Measurements from ENCODE around the gene FHIT.

GRCh38 chr3:60030982-60031381 is 1220.3 kb downstream of the FHIT start:
- TF ChIP-seq EZH2phosphoT487 (IDR thresholded peaks at IDR 0.05; ENCODE audit: low read depth, severe bottlenecking, unreplicated experiment): no peak
- no peak for TF ChIP-seq CTCF (IDR thresholded peaks at IDR 0.05; ENCODE audit: poor library complexity)
- no peak for TF ChIP-seq EZH2 (IDR thresholded peaks at IDR 0.05; ENCODE audit: borderline replicate concordance)

All from hepatocyte (in vitro differentiated cells).